B cell (primary cell): ENCODE measurements around the gene ARMC9. TPM values are rescaled to one million over a fixed set of nuclear protein-coding genes. Genes with fewer than 3 reads are reported as not detected.

Experiments used
- ATAC-seq: fragments of 200-7000 bp; cut with Tn5 transposase; one replicate; pipeline ENCODE4 v1.10.0; 2021; ENCODE audit warnings: low read depth, mild to moderate bottlenecking, moderate number of reproducible peaks, moderate library complexity
- CTCF ChIA-PET: fragments of 350-600 bp; sonication (Branson Sonifier 250); formaldehyde crosslinking; loops from one replicate; lab custom pipeline; 2021; ENCODE audit warnings: antibody characterized with exemption, inconsistent platforms; lab: Charles Lee
- POLR2A ChIA-PET: fragments of 350-600 bp; sonication (Branson Sonifier 250); formaldehyde crosslinking; loops from one replicate; lab custom pipeline; 2021; ENCODE audit warnings: antibody characterized with exemption; lab: Charles Lee
- DNase-seq: peaks from one replicate; pipeline ENCODE4 v3.0.0; 2013
- H2AFZ ChIP-seq: 2 replicates; pipeline ENCODE4 v1.6.1; 2012; ENCODE audit warnings: mild to moderate bottlenecking, low read depth, low read length; ENCODE audit not compliant: insufficient read depth, poor library complexity, severe bottlenecking
- H3K27ac ChIP-seq, 2 donors: 1 replicate in 1 of 2; 2 replicates in 1 of 2; pipeline ENCODE4 v1.5.1; 2012 to 2013; ENCODE audit warnings: low read length in 2 of 2, mild to moderate bottlenecking in 2 of 2, moderate library complexity in 1 of 2
- H3K27me3 ChIP-seq, 4 experiments: fragments of 200-600 bp in 1 of 4; sonication (generic) in 1 of 4; replicated peaks in 1 of 4; 1 replicate in 2 of 4; 2 replicates in 2 of 4; pipeline versions ENCODE4 v1.6.1 to v1.7.0; 2013 to 2016; ENCODE audit warnings: low read length in 3 of 4, mild to moderate bottlenecking in 2 of 4, mixed read lengths in 1 of 4, moderate library complexity in 1 of 4; ENCODE audit not compliant: insufficient read depth in 4 of 4, control insufficient read depth in 3 of 4; ENCODE audit errors: control extremely low read depth in 1 of 4
- H3K36me3 ChIP-seq, 2 experiments: replicated peaks in 1 of 2; 1 replicate in 1 of 2; 2 replicates in 1 of 2; pipeline versions ENCODE4 v1.6.1 to v1.7.1; 2013; ENCODE audit warnings: low read length in 1 of 2; ENCODE audit not compliant: insufficient read depth in 2 of 2, control insufficient read depth in 1 of 2; ENCODE audit errors: control extremely low read depth in 1 of 2, extremely low read depth in 1 of 2
- H3K4me1 ChIP-seq, 2 donors: fragments of 200-600 bp in 1 of 2; sonication (generic) in 1 of 2; 1 replicate in 1 of 2; 2 replicates in 1 of 2; pipeline versions ENCODE4 v1.5.1 to v1.6.1; 2013 to 2017; ENCODE audit warnings: low read length in 2 of 2; ENCODE audit not compliant: control insufficient read depth in 2 of 2, insufficient read depth in 2 of 2
- H3K4me2 ChIP-seq: replicated peaks from 2 replicates; pipeline ENCODE3; 2012; ENCODE audit warnings: mild to moderate bottlenecking, low read depth, low read length; ENCODE audit not compliant: poor library complexity, severe bottlenecking
- H3K4me3 ChIP-seq, 5 experiments: fragments of 200-600 bp in 1 of 5; sonication (generic) in 1 of 5; 1 replicate in 3 of 5; 2 replicates in 2 of 5; pipeline versions ENCODE4 v1.5.1 to v1.7.0; 2011 to 2016; ENCODE audit warnings: low read length in 4 of 5, mild to moderate bottlenecking in 4 of 5, low read depth in 2 of 5, control low read depth in 1 of 5, moderate library complexity in 1 of 5; ENCODE audit not compliant: insufficient read depth in 1 of 5; ENCODE audit errors: control extremely low read depth in 1 of 5, extremely low read depth in 1 of 5
- H3K79me2 ChIP-seq: fragments of 200-600 bp; sonication (generic); one replicate; pipeline ENCODE4 v1.6.0; 2016; ENCODE audit warnings: low read length; ENCODE audit not compliant: control insufficient read depth, insufficient read depth
- H3K9ac ChIP-seq: fragments of 200-600 bp; sonication (generic); 2 replicates; pipeline ENCODE4 v1.6.1; 2017; ENCODE audit warnings: mild to moderate bottlenecking, low read length, moderate library complexity
- H3K9me3 ChIP-seq, 3 donors: one replicate each; pipeline versions ENCODE4 v1.6.1 to v1.7.1; 2013; ENCODE audit warnings: low read length in 2 of 3; ENCODE audit not compliant: control insufficient read depth in 2 of 3, insufficient read depth in 1 of 3; ENCODE audit errors: control extremely low read depth in 1 of 3
- H4K20me1 ChIP-seq: 2 replicates; pipeline ENCODE4 v1.6.0; 2012; ENCODE audit warnings: mild to moderate bottlenecking, low read length; ENCODE audit not compliant: insufficient read depth, control insufficient read depth, poor library complexity, severe bottlenecking
- H3K27ac Mint-ChIP-seq: one replicate; pipeline ENCODE4 v1.8.0; 2021; ENCODE audit warnings: mixed read lengths
- H3K27me3 Mint-ChIP-seq: one replicate; pipeline ENCODE4 v1.8.0; 2021; ENCODE audit warnings: mixed read lengths
- H3K4me1 Mint-ChIP-seq: one replicate; pipeline ENCODE4 v1.8.0; 2021; ENCODE audit warnings: mixed read lengths
- H3K4me3 Mint-ChIP-seq: one replicate; pipeline ENCODE4 v1.8.0; 2021; ENCODE audit warnings: mixed read lengths
- H3K9me3 Mint-ChIP-seq: one replicate; pipeline ENCODE4 v1.8.0; 2022; ENCODE audit warnings: mixed read lengths; ENCODE audit not compliant: insufficient read depth
- CTCF ChIP-seq: fragments of 200-600 bp; IDR thresholded peaks from one replicate; pipeline ENCODE4 v1.8.0; 2022; ENCODE audit warnings: antibody characterized with exemption, mild to moderate bottlenecking
- EZH2 ChIP-seq: IDR thresholded peaks from 2 replicates; pipeline ENCODE4 v1.6.1; 2012; ENCODE audit warnings: borderline replicate concordance, low read depth, mild to moderate bottlenecking, moderate library complexity, low read length; ENCODE audit not compliant: insufficient read depth, poor library complexity, severe bottlenecking
- WGBS: methylation state at CpG from one replicate; pipeline ENCODE4 v1.1.5; 2013; ENCODE audit warnings: missing lambda C conversion rate; ENCODE audit not compliant: insufficient coverage; 5-methylcytosine and 5-hydroxymethylcytosine counted together
- intact Hi-C: fragments of 100-400 bp; cut with micrococcal nuclease; formaldehyde crosslinking; loops from one replicate; pipeline ENCODE4 v1.10.0; 2022
- polyA plus RNA-seq: library from polyadenylated mRNA; depleted of rRNA; stranded (reverse); fragments of >200 nt; gene quantifications from 2 replicates; pipeline ENCODE4 v1.2.3, GENCODE V29; 2012
- total RNA-seq, 2 donors: library from RNA; stranded (reverse); fragments of 120-200 nt in 1 of 2; gene quantifications; 1 replicate in 1 of 2; 2 replicates in 1 of 2; pipeline versions ENCODE4 v1.2.3 to v1.2.4, GENCODE V29; 2013 to 2022

ARMC9 gene
- total and polyA plus RNA-seq, 2 donors (not counting 1 experiment from before 2014, with no cell fraction given), result 0.40 to 5.4 TPM

- intact Hi-C loops, result no loop called here
These were observed 212.8 kb downstream of the ARMC9 start for GRCh38 chr2:231411237-231411636.

More at GRCh38 chr2:231411237-231411636, 212.8 kb downstream of the ARMC9 start:
- H3K27ac ChIP-seq, result no peak overlapping the region
- no peaks in the 10 kb centered on the region for H4K20me1 ChIP-seq
- DNase-seq, result no peak
- 62% methylated on average over 3 of the region's 3 CpGs for WGBS
- no peak overlapping the region for H3K4me2 ChIP-seq
- no peaks in the 10 kb centered on the region for H3K9me3 Mint-ChIP-seq
- H3K4me3 Mint-ChIP-seq, result peak overlapping the region; percentile 80
- peaks cover 0 to 7% (median 7%) of the 10 kb centered on the region in 3 donors for H3K9me3 ChIP-seq
- H3K4me1 ChIP-seq, result peaks cover 12 to 13% of the 10 kb centered on the region in 2 donors
- H3K4me3 ChIP-seq, result no peak overlapping the region
- H3K27me3 Mint-ChIP-seq, result peaks cover 21% of the 10 kb centered on the region
- peaks cover 0 to 24% (median 10%) of the 10 kb centered on the region in 4 experiments for H3K27me3 ChIP-seq
- no peak for TF ChIP-seq CTCF
- no peak for TF ChIP-seq EZH2
- CTCF ChIA-PET, result interaction anchor here (0.9 to 21.6 kb wide), 15 partner anchors 9 to 587 kb away, joined by 3 to 325 read pairs (median 5); partner anchors contain the start of gene B3GNT7
- H3K36me3 ChIP-seq, result no peaks in the 10 kb centered on the region
- POLR2A ChIA-PET, result no interaction called here
- H2AFZ ChIP-seq, result no peak overlapping the region
- H3K4me1 Mint-ChIP-seq, result peaks cover 9% of the 10 kb centered on the region
- H3K79me2 ChIP-seq, result no peaks in the 10 kb centered on the region
- no peak overlapping the region for H3K9ac ChIP-seq
- no peak overlapping the region for H3K27ac Mint-ChIP-seq
- no peak for ATAC-seq
